K562 treated with DMSO at 1 percent for 12 hours (cell line): ENCODE results near the gene MRPS10. TPM values are rescaled to one million over a fixed set of nuclear protein-coding genes. Genes with fewer than 3 reads are reported as not detected.

ENCODE experiments used
- total RNA-seq: library from RNA; unstranded; fragments of 300-600 nt; gene quantifications from 2 replicates; pipeline ENCODE4 v1.2.3, GENCODE V29; 2022; ENCODE audit not compliant: insufficient read depth

The MRPS10 gene
- total RNA-seq = 26.3 and 52.0 TPM in 2 replicates

DNA sequence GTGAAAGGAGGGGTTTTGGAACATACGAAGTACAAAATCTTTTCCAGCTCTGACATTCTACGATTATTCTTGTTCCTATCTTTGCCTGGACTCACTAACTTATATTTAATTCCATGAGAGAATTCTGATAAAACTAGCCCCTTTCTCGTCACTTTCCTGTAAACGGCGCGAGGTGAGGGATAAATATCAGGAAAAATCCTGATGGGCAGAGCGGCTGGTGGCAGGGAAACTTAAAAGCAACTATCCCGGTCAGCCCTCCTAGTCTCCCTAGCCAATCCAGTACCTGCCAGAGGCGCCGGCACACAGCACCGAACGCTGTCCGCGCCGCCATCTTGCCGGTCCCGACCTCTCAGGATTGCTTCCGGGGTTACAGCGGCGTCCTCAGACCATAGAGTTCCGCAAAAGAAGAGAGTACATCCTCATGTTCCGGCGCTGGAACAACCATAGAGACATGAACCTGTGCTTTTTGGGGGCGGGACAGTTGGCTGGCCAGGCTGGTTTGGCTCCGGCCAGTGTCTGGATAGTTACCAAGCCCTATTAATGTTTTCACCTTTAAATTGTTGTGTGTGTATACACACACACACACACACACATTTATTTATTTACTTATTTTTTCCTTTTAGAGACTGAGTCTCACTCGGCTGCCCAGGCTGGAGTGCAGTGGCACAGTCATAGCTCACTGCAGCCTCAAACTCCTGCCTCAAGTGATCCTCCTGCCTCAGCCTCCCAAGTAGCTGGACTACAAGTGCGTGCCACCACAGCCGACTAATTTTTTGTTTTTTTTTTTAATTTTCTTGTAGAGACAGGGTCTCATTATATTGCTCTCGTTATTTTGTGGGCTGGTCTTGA, at the start of gene MRPS10:
MRPS10 (minus strand) TSS at position 343 of the 849 bp plus-strand sequence; CDS start at position 331, 12 bp downstream.

GRCh38 chr6:42173101-42173500, 44.6 kb downstream of the MRPS10 start, which contains the start of gene GUCA1A:
GUCA1A (plus strand) TSS chr6:42173364; CDS start chr6:42173614, 250 bp downstream.

Other genes starting within 250 kb of the MRPS10 start
- gene TAF8, start 167.3 kb downstream of the MRPS10 start, total RNA-seq = 12.3 and 31.6 TPM in 2 replicates
- 0.27 TPM in 1 of 2 replicates, not detected in the other for gene C6orf132, start 75.2 kb downstream of the MRPS10 start, total RNA-seq
- not detected in 2 replicates for gene GUCA1A, start 44.5 kb downstream of the MRPS10 start, total RNA-seq
- gene GUCA1B, start 22.9 kb downstream of the MRPS10 start, total RNA-seq = 0.92 and 2.7 TPM in 2 replicates
- gene TRERF1, start 234.1 kb upstream of the MRPS10 start, total RNA-seq = 0.30 TPM in 1 of 2 replicates, not detected in the other